ENCODE results near the gene INAFM1. TPM values are rescaled to one million over a fixed set of nuclear protein-coding genes. Genes with fewer than 3 reads are reported as not detected.
"Not testable (repeated sequence)": the region's sequence is repeated elsewhere in the genome, so short reads cannot be mapped to it uniquely, and the experiment has no call there.

The INAFM1 gene
- total RNA-seq, 2 donors from 2014 or later: 16.9 to 20.0 TPM

GRCh38 chr19:47274891-47275761 lies 441 bp downstream of the INAFM1 start:
- ATAC-seq (peak; percentile 7 to 18), DNase-seq (ENCODE audit: low spot score in 2 of 2) (peak; percentile 39 to 67)
- Mint-ChIP-seq H3K36me3 (peaks cover 0 to 10% of the 10 kb centered on the region in 2 donors), H3K9me3 (no peaks in the 10 kb centered on the region), H3K27ac (peak overlapping the region in 1 of 2 donors; percentile 88)

- H3K36me3 Mint-ChIP-seq: peaks cover 0 to 13% of the 10 kb centered on the region in 2 donors
- no peak for ATAC-seq
- peak overlapping the region in 1 of 2 donors; percentile 88 for H3K27ac Mint-ChIP-seq
Observed at GRCh38 chr19:47275791-47276461, 1.2 kb downstream of the INAFM1 start.

GRCh38 chr19:47276513-47276912 lies 1.8 kb downstream of the INAFM1 start:
- DNase-seq (ENCODE audit: low spot score in 2 of 2); H3K27ac Mint-ChIP-seq; H3K9me3 Mint-ChIP-seq; ATAC-seq: not testable (repeated sequence)
- H3K36me3 Mint-ChIP-seq: peaks cover 0 to 13% of the 10 kb centered on the region in 2 donors

More at GRCh38 chr19:47275791-47276461, 1.2 kb downstream of the INAFM1 start:
- H3K9me3 Mint-ChIP-seq: no peaks in the 10 kb centered on the region
- no peak for DNase-seq (ENCODE audit: low spot score in 2 of 2)

- ATAC-seq: peak; percentile 53 to 66
Observed at GRCh38 chr19:47280183-47280797, 5.6 kb downstream of the INAFM1 start.

GRCh38 chr19:47283405-47284059 lies 8.8 kb downstream of the INAFM1 start:
- ATAC-seq (no peak), DNase-seq (ENCODE audit: low spot score in 2 of 2) (no peak)
- Mint-ChIP-seq H3K36me3 (peaks cover 0 to 5% of the 10 kb centered on the region in 2 donors), H3K27ac (no peak overlapping the region), H3K9me3 (no peaks in the 10 kb centered on the region)

More at GRCh38 chr19:47280183-47280797, 5.6 kb downstream of the INAFM1 start:
- peaks cover 0 to 12% of the 10 kb centered on the region in 2 donors for H3K36me3 Mint-ChIP-seq
- H3K9me3 Mint-ChIP-seq: no peaks in the 10 kb centered on the region
- H3K27ac Mint-ChIP-seq: peak overlapping the region; percentile 25 to 60
- DNase-seq (ENCODE audit: low spot score in 2 of 2): peak in 1 of 2 donors; percentile 80

- peak in 1 of 2 donors; percentile 40 for ATAC-seq
- peak in 1 of 2 donors; percentile 75 for DNase-seq (ENCODE audit: low spot score in 2 of 2)
- no peak overlapping the region for H3K27ac Mint-ChIP-seq
- H3K36me3 Mint-ChIP-seq: peaks cover 0 to 5% of the 10 kb centered on the region in 2 donors
- H3K9me3 Mint-ChIP-seq: no peaks in the 10 kb centered on the region
Observed at GRCh38 chr19:47284324-47284899, 9.7 kb downstream of the INAFM1 start.

DNA sequence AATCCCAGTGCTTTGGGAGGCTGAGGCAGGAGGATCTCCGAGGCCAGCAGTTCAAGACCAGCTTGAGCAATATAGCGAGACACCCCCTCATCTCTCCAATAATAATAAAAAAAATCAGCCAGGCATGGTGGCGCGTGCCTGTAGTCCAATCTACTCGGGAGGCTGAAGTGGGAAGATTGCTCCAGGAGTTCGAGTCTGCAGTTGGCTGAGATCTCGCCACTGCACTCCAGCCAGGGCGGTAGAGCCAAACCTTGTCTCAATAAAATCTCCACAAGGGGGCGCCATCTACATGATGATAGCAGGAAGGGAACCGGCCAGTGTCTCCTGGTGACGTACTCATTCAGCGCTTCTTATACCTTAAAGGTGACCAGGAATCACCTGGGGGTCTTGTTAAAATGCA lies 21.4 kb downstream of the INAFM1 start:
- ATAC-seq (peak; percentile 97 to 99), DNase-seq (ENCODE audit: low spot score in 2 of 2) (peak; percentile 65 to 92)
- Mint-ChIP-seq H3K27ac (peak overlapping the region in 1 of 2 donors; percentile 2), H3K9me3 (no peaks in the 10 kb centered on the region), H3K36me3 (no peaks in the 10 kb centered on the region)

DNA sequence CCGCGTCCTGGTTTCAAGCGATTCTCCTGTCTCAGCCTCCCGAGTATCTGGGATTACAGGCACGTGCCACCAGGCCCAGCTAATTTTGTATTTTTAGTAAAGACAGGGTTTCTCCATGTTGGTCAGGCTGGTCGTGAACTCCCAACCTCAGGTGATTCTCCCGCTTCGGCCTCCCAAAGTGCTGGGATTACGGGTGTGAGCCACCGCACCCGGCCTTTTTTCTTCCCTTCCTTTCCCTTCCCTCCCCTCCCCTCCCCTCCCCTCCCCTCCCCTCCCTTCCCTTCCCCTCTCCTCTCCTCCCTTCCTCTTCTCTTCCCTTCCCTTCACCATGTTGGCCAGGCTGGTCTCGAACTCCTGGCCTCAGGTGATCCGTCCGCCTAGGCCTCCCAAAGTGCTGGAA lies 26.2 kb downstream of the INAFM1 start:
- H3K36me3 Mint-ChIP-seq; H3K9me3 Mint-ChIP-seq; DNase-seq (ENCODE audit: low spot score in 2 of 2); H3K27ac Mint-ChIP-seq; ATAC-seq: not testable (repeated sequence)

DNA sequence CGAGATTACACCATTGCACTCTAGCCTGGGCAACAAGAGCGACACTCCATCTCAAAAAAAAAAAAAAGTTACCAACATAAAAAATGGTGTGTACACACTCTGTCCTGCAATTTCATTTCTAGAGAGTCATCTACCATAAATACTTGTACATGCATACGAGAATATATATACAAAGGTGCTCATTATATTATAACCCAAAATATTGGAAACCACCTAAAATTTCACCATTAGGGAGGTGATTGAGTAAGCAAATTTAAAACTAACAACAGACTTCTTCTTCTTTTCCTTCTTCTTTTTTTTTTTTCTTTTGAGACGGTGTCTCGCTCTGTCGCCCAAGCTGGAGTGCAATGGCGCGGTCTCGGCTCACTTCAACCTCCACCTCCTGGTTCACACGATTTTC lies 27.6 kb downstream of the INAFM1 start:
- H3K36me3 Mint-ChIP-seq: no peaks in the 10 kb centered on the region
- DNase-seq (ENCODE audit: low spot score in 2 of 2): no peak
- ATAC-seq: no peak
- H3K9me3 Mint-ChIP-seq: no peaks in the 10 kb centered on the region
- H3K27ac Mint-ChIP-seq: no peak overlapping the region

GRCh38 chr19:47303966-47304365 lies 29.3 kb downstream of the INAFM1 start:
- DNase-seq (ENCODE audit: low spot score in 2 of 2) (no peak), ATAC-seq (no peak)
- H3K36me3 Mint-ChIP-seq: no peaks in the 10 kb centered on the region
- H3K27ac Mint-ChIP-seq: no peak overlapping the region
- no peaks in the 10 kb centered on the region for H3K9me3 Mint-ChIP-seq

DNA sequence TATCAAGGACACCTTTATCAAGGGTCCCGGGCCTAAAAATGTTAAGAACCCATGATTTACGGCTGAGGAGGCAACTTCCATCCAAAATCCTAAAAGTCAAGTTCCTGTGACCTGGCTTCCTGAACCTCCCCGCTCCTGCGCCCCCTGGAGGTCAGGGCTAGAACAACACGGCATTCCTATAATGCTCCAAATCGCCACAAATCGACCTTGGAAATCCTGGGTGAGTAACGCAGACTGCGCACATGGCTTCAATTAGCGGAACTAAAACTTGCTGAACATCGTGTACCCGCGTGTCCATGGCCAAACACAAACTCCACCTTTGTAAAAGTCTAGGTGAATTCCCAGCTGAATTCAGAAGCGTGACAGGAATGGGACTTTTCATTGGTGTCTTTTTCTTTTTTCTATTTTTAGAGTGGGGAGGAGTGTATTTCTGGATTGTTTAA lies 30.6 kb downstream of the INAFM1 start:
- ATAC-seq (no peak), DNase-seq (ENCODE audit: low spot score in 2 of 2) (peak in 1 of 2 donors; percentile 65)
- no peak overlapping the region for H3K27ac Mint-ChIP-seq
- H3K36me3 Mint-ChIP-seq: no peaks in the 10 kb centered on the region
- no peaks in the 10 kb centered on the region for H3K9me3 Mint-ChIP-seq

- ATAC-seq: no peak
- Mint-ChIP-seq H3K36me3 (no peaks in the 10 kb centered on the region), H3K9me3 (no peaks in the 10 kb centered on the region), H3K27ac (no peak overlapping the region)
- no peak for DNase-seq (ENCODE audit: low spot score in 2 of 2)
Observed at GRCh38 chr19:47306303-47306702, 31.6 kb downstream of the INAFM1 start.

DNA sequence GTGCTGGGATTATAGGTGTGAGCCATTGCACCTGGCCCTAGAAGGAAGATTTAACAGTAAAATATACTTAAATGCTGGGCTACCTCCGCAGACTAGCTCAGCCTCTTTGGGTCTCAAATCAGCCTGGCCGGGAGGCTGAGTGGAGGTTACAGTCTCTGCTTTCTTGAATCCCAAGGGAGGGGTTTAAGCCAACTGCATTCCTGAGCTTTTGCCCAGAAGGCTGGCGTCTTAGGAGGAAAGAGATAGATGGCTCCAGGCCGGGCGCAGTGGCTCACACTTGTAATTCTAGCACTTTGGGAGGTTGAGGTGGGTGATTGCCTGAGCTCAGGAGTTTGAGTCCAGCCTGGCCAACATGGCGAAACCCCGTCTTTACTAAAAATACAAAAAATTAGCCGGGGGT lies 34.4 kb downstream of the INAFM1 start:
- Mint-ChIP-seq H3K36me3 (no peaks in the 10 kb centered on the region), H3K9me3 (no peaks in the 10 kb centered on the region), H3K27ac (peak overlapping the region in 1 of 2 donors; percentile 50)
- ATAC-seq (no peak), DNase-seq (ENCODE audit: low spot score in 2 of 2) (no peak)

DNA sequence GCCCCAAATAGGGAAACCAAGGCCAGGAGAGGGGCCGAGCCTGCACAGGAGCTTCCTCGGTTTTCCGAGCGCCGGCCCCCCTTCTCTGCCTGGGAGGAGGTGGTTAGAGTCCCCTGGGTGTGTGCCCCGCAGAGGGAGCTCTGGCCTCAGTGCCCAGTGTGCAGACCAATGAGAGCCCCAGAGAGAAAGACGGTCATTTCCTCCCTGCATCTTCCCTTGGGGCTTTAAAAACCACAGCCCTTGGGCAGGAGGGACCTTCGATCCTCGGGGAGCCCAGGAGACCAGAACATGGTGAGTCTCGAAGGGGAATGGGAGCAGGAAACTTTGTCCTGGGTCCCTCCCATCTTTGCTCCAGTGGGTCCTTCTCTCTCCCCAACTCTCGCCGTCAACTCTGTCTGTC lies 34.9 kb downstream of the INAFM1 start, which contains the start of gene C5AR1:
C5AR1 (plus strand) TSS at position 254 of the 400 bp plus-strand sequence; CDS start at position 289, 35 bp downstream.
- no peak for DNase-seq (ENCODE audit: low spot score in 2 of 2)
- Mint-ChIP-seq H3K9me3 (no peaks in the 10 kb centered on the region), H3K36me3 (no peaks in the 10 kb centered on the region), H3K27ac (peak within 1 kb of the TSS in 1 of 2 donors; percentile 50)
- ATAC-seq: no peak

DNA sequence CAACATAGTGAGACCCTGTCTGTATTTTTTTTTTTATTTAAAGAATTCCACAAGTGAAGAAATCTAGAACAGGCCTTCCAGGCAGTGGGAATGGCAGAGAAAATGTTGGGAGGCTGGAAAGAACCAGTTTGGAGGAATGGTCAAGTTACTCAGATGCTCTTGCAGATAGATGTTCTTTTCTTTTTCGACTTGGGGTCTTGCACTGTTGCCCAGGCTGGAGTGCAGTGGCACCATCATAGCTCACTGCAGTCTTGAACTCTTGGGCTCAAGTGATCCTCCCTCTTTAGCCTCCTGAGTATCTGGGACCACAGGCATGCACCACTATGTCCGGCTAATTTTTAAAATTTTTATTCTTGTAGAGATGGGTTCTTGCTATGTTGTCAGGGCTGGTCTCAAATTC lies 35.6 kb downstream of the INAFM1 start:
- no peak for ATAC-seq
- Mint-ChIP-seq H3K36me3 (no peaks in the 10 kb centered on the region), H3K9me3 (no peaks in the 10 kb centered on the region), H3K27ac (no peak overlapping the region)
- no peak for DNase-seq (ENCODE audit: low spot score in 2 of 2)

DNA sequence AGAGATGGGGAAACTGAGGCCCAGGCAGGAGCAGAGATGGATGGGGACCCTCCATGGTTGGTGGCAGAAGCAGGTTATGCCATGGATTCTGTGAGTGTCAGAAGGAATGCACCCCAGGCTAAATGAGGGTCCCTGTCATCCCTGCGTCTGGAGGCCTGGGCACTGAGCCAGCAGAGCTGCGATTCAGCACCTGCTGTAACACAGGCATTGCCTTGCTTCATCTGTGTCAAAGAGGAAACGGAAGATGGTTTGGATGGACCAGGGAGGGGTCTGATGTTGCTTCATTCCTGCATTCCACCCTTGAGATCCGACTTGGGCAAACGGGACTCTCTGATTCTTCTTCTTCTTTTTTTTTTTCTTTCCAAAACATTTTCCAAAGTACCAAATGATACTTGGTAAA lies 36.1 kb downstream of the INAFM1 start:
- H3K36me3 Mint-ChIP-seq: no peaks in the 10 kb centered on the region
- no peaks in the 10 kb centered on the region for H3K9me3 Mint-ChIP-seq

More for the DNA sequence above, 36.1 kb downstream of the INAFM1 start:
- H3K27ac Mint-ChIP-seq: peak overlapping the region in 1 of 2 donors; percentile 67
- ATAC-seq: no peak
- DNase-seq (ENCODE audit: low spot score in 2 of 2): no peak

Measured in activated naive CD4-positive, alpha-beta T cell treated with anti-CD3 and anti-CD28 coated beads, Interleukin-2, amount 50 U/mL, for 72 hours (primary cell).